ENCODE results near the gene WDR1. TPM values are rescaled to one million over a fixed set of nuclear protein-coding genes. Genes with fewer than 3 reads are reported as not detected.
A peak's percentile ranks its signal among the peaks of the same experiment; 100 is the strongest.

The WDR1 gene
- total RNA-seq, 1 donor from 2014 or later, result 96.0 TPM

- Histone ChIP-seq H3K27ac (ENCODE audit: low read depth, low read length) (peak overlapping the region; percentile 93), H3K36me3 (ENCODE audit: control insufficient read depth in 3 of 3, insufficient read depth in 3 of 3, low read length in 3 of 3) (peaks cover 25 to 39% (median 32%) of the 10 kb centered on the region in 3 donors), H3K4me3 (ENCODE audit: low read length in 3 of 3) (peak overlapping the region; percentile 9 to 54 (median 31)), H3K4me1 (ENCODE audit: control insufficient read depth in 3 of 3, insufficient read depth in 3 of 3, low read length in 3 of 3) (peaks cover 89 to 99% (median 96%) of the 10 kb centered on the region in 3 donors), H3K9ac (ENCODE audit: low read depth in 1 of 3, low read length in 3 of 3) (peak overlapping the region; percentile 52 to 74 (median 60)), H3K9me3 (ENCODE audit: control insufficient read depth in 3 of 3, low read length in 3 of 3) (no peaks in the 10 kb centered on the region), H3K27me3 (ENCODE audit: control insufficient read depth in 3 of 3, insufficient read depth in 3 of 3, low read length in 3 of 3) (no peaks in the 10 kb centered on the region)
Observed at GRCh38 chr4:10108391-10108790, 8.2 kb downstream of the WDR1 start.

GRCh38 chr4:10107111-10108091 is 9.2 kb downstream of the WDR1 start:
- peak overlapping the region in 2 of 3 donors; percentile 31 to 49 for H3K4me3 ChIP-seq (ENCODE audit: low read length in 3 of 3)
- no peaks in the 10 kb centered on the region for H3K27me3 ChIP-seq (ENCODE audit: control insufficient read depth in 3 of 3, insufficient read depth in 3 of 3, low read length in 3 of 3)
- no peaks in the 10 kb centered on the region for H3K9me3 ChIP-seq (ENCODE audit: control insufficient read depth in 3 of 3, low read length in 3 of 3)
- peak overlapping the region; percentile 93 for H3K27ac ChIP-seq (ENCODE audit: low read depth, low read length)
- H3K4me1 ChIP-seq (ENCODE audit: control insufficient read depth in 3 of 3, insufficient read depth in 3 of 3, low read length in 3 of 3), result peaks cover 95 to 99% (median 96%) of the 10 kb centered on the region in 3 donors
- peak overlapping the region; percentile 43 to 74 (median 58) for H3K9ac ChIP-seq (ENCODE audit: low read depth in 1 of 3, low read length in 3 of 3)
- H3K36me3 ChIP-seq (ENCODE audit: control insufficient read depth in 3 of 3, insufficient read depth in 3 of 3, low read length in 3 of 3), result peaks cover 16 to 34% (median 28%) of the 10 kb centered on the region in 3 donors

- Histone ChIP-seq H3K4me3 (ENCODE audit: low read length in 3 of 3) (peak overlapping the region in 2 of 3 donors; percentile 31 to 49), H3K9ac (ENCODE audit: low read depth in 1 of 3, low read length in 3 of 3) (peak overlapping the region in 2 of 3 donors; percentile 58 to 74), H3K27me3 (ENCODE audit: control insufficient read depth in 3 of 3, insufficient read depth in 3 of 3, low read length in 3 of 3) (no peaks in the 10 kb centered on the region), H3K27ac (ENCODE audit: low read depth, low read length) (peak overlapping the region; percentile 93), H3K9me3 (ENCODE audit: control insufficient read depth in 3 of 3, low read length in 3 of 3) (no peaks in the 10 kb centered on the region), H3K36me3 (ENCODE audit: control insufficient read depth in 3 of 3, insufficient read depth in 3 of 3, low read length in 3 of 3) (peaks cover 16 to 32% (median 30%) of the 10 kb centered on the region in 3 donors), H3K4me1 (ENCODE audit: control insufficient read depth in 3 of 3, insufficient read depth in 3 of 3, low read length in 3 of 3) (peaks cover 96 to 99% (median 97%) of the 10 kb centered on the region in 3 donors)
Observed at GRCh38 chr4:10106421-10107039, 10.1 kb downstream of the WDR1 start.

- Histone ChIP-seq H3K4me3 (ENCODE audit: low read length in 3 of 3) (peak overlapping the region in 1 of 3 donors; percentile 31), H3K27ac (ENCODE audit: low read depth, low read length) (peak overlapping the region; percentile 93), H3K9ac (ENCODE audit: low read depth in 1 of 3, low read length in 3 of 3) (peak overlapping the region in 2 of 3 donors; percentile 58 to 74), H3K36me3 (ENCODE audit: control insufficient read depth in 3 of 3, insufficient read depth in 3 of 3, low read length in 3 of 3) (peaks cover 13 to 26% (median 25%) of the 10 kb centered on the region in 3 donors), H3K9me3 (ENCODE audit: control insufficient read depth in 3 of 3, low read length in 3 of 3) (no peaks in the 10 kb centered on the region), H3K27me3 (ENCODE audit: control insufficient read depth in 3 of 3, insufficient read depth in 3 of 3, low read length in 3 of 3) (no peaks in the 10 kb centered on the region), H3K4me1 (ENCODE audit: control insufficient read depth in 3 of 3, insufficient read depth in 3 of 3, low read length in 3 of 3) (peaks cover 96 to 99% (median 97%) of the 10 kb centered on the region in 3 donors)
Observed at GRCh38 chr4:10105920-10106319, 10.7 kb downstream of the WDR1 start.

GRCh38 chr4:10105421-10105820 is 11.2 kb downstream of the WDR1 start:
- Histone ChIP-seq H3K4me3 (ENCODE audit: low read length in 3 of 3) (peak overlapping the region in 1 of 3 donors; percentile 2), H3K36me3 (ENCODE audit: control insufficient read depth in 3 of 3, insufficient read depth in 3 of 3, low read length in 3 of 3) (peaks cover 8 to 25% (median 24%) of the 10 kb centered on the region in 3 donors), H3K4me1 (ENCODE audit: control insufficient read depth in 3 of 3, insufficient read depth in 3 of 3, low read length in 3 of 3) (peaks cover 97 to 99% (median 98%) of the 10 kb centered on the region in 3 donors), H3K27ac (ENCODE audit: low read depth, low read length) (peak overlapping the region; percentile 93), H3K9ac (ENCODE audit: low read depth in 1 of 3, low read length in 3 of 3) (no peak overlapping the region), H3K9me3 (ENCODE audit: control insufficient read depth in 3 of 3, low read length in 3 of 3) (no peaks in the 10 kb centered on the region), H3K27me3 (ENCODE audit: control insufficient read depth in 3 of 3, insufficient read depth in 3 of 3, low read length in 3 of 3) (no peaks in the 10 kb centered on the region)

GRCh38 chr4:10104991-10105276 is 11.7 kb downstream of the WDR1 start:
- Histone ChIP-seq H3K4me1 (ENCODE audit: control insufficient read depth in 3 of 3, insufficient read depth in 3 of 3, low read length in 3 of 3) (peaks cover 97 to 99% (median 98%) of the 10 kb centered on the region in 3 donors), H3K36me3 (ENCODE audit: control insufficient read depth in 3 of 3, insufficient read depth in 3 of 3, low read length in 3 of 3) (peaks cover 5 to 24% (median 21%) of the 10 kb centered on the region in 3 donors), H3K27me3 (ENCODE audit: control insufficient read depth in 3 of 3, insufficient read depth in 3 of 3, low read length in 3 of 3) (no peaks in the 10 kb centered on the region), H3K27ac (ENCODE audit: low read depth, low read length) (peak overlapping the region; percentile 93), H3K9ac (ENCODE audit: low read depth in 1 of 3, low read length in 3 of 3) (peak overlapping the region; percentile 69 to 84 (median 77)), H3K4me3 (ENCODE audit: low read length in 3 of 3) (peak overlapping the region; percentile 27 to 54 (median 34)), H3K9me3 (ENCODE audit: control insufficient read depth in 3 of 3, low read length in 3 of 3) (no peaks in the 10 kb centered on the region)

- peak overlapping the region; percentile 69 to 84 (median 77) for H3K9ac ChIP-seq (ENCODE audit: low read depth in 1 of 3, low read length in 3 of 3)
- H3K36me3 ChIP-seq (ENCODE audit: control insufficient read depth in 3 of 3, insufficient read depth in 3 of 3, low read length in 3 of 3), result peaks cover 6 to 24% (median 24%) of the 10 kb centered on the region in 3 donors
- no peaks in the 10 kb centered on the region for H3K9me3 ChIP-seq (ENCODE audit: control insufficient read depth in 3 of 3, low read length in 3 of 3)
- H3K4me3 ChIP-seq (ENCODE audit: low read length in 3 of 3), result peak overlapping the region in 2 of 3 donors; percentile 34 to 54
- no peaks in the 10 kb centered on the region for H3K27me3 ChIP-seq (ENCODE audit: control insufficient read depth in 3 of 3, insufficient read depth in 3 of 3, low read length in 3 of 3)
- peaks cover 97 to 99% (median 98%) of the 10 kb centered on the region in 3 donors for H3K4me1 ChIP-seq (ENCODE audit: control insufficient read depth in 3 of 3, insufficient read depth in 3 of 3, low read length in 3 of 3)
- peak overlapping the region; percentile 93 for H3K27ac ChIP-seq (ENCODE audit: low read depth, low read length)
Observed at GRCh38 chr4:10104211-10104990, 12.2 kb downstream of the WDR1 start.

- Histone ChIP-seq H3K4me3 (ENCODE audit: low read length in 3 of 3) (peak overlapping the region in 2 of 3 donors; percentile 38 to 49), H3K9ac (ENCODE audit: low read depth in 1 of 3, low read length in 3 of 3) (peak overlapping the region; percentile 47 to 70 (median 63)), H3K9me3 (ENCODE audit: control insufficient read depth in 3 of 3, low read length in 3 of 3) (no peaks in the 10 kb centered on the region), H3K27me3 (ENCODE audit: control insufficient read depth in 3 of 3, insufficient read depth in 3 of 3, low read length in 3 of 3) (no peaks in the 10 kb centered on the region), H3K27ac (ENCODE audit: low read depth, low read length) (peak overlapping the region; percentile 93), H3K4me1 (ENCODE audit: control insufficient read depth in 3 of 3, insufficient read depth in 3 of 3, low read length in 3 of 3) (peaks cover 95 to 98% (median 96%) of the 10 kb centered on the region in 3 donors), H3K36me3 (ENCODE audit: control insufficient read depth in 3 of 3, insufficient read depth in 3 of 3, low read length in 3 of 3) (peaks cover 15 to 36% (median 29%) of the 10 kb centered on the region in 3 donors)
Observed at GRCh38 chr4:10102474-10103332, 13.9 kb downstream of the WDR1 start.

Data from skeletal muscle tissue (tissue), 4 donors.